Neural progenitor cell (in vitro differentiated cells): ENCODE data around the gene MAST2. TPM values are rescaled to one million over a fixed set of nuclear protein-coding genes. Genes with fewer than 3 reads are reported as not detected.

Experiments used
- DNase-seq: peaks from one replicate; pipeline ENCODE4 v3.0.0-alpha.2; 2016; ENCODE audit warnings: low spot score
- H2AFZ ChIP-seq: fragments of 200-600 bp; sonication (generic); replicated peaks from 2 replicates; pipeline ENCODE4 v1.6.1; 2016; ENCODE audit warnings: antibody characterized with exemption
- H3F3A ChIP-seq: fragments of 200-600 bp; sonication (generic); 2 replicates; pipeline ENCODE4 v1.6.1; 2016; ENCODE audit warnings: antibody characterized with exemption, low read depth
- H3K27ac ChIP-seq: fragments of 200-600 bp; sonication (generic); 2 replicates; pipeline ENCODE4 v1.5.1; 2016; ENCODE audit warnings: mild to moderate bottlenecking
- H3K27me3 ChIP-seq: fragments of 200-600 bp; sonication (generic); 2 replicates; pipeline ENCODE4 v1.6.1; 2016; ENCODE audit warnings: mild to moderate bottlenecking, moderate library complexity
- H3K36me3 ChIP-seq: fragments of 200-600 bp; sonication (generic); 2 replicates; pipeline ENCODE4 v1.5.1; 2016
- H3K4me1 ChIP-seq: fragments of 200-600 bp; sonication (generic); 2 replicates; pipeline ENCODE4 v1.6.1; 2016; ENCODE audit warnings: mixed run types
- H3K4me2 ChIP-seq: fragments of 200-600 bp; sonication (generic); 2 replicates; pipeline ENCODE4 v1.6.1; 2016
- H3K4me3 ChIP-seq: fragments of 200-600 bp; sonication (generic); 2 replicates; pipeline ENCODE4 v1.5.1; 2016
- H3K79me2 ChIP-seq: fragments of 200-600 bp; sonication (generic); 2 replicates; pipeline ENCODE4 v1.6.1; 2016; ENCODE audit warnings: low read depth
- H3K9ac ChIP-seq: fragments of 200-600 bp; sonication (generic); 2 replicates; pipeline ENCODE4 v1.6.1; 2016
- H3K9me3 ChIP-seq: fragments of 200-600 bp; sonication (generic); 2 replicates; pipeline ENCODE4 v1.5.1; 2016; ENCODE audit warnings: low read depth
- H4K20me1 ChIP-seq: fragments of 200-600 bp; sonication (generic); 2 replicates; pipeline ENCODE4 v1.6.1; 2016; ENCODE audit warnings: low read depth
- H3K27ac Mint-ChIP-seq: 3 replicates; pipeline ENCODE4 v1.8.0; 2021; ENCODE audit warnings: mixed read lengths
- H3K27me3 Mint-ChIP-seq: 2 replicates; pipeline ENCODE4 v1.8.0; 2022; ENCODE audit warnings: low read depth, mild to moderate bottlenecking, inconsistent platforms, moderate library complexity, mixed read lengths; ENCODE audit not compliant: insufficient read depth
- H3K36me3 Mint-ChIP-seq: 3 replicates; pipeline ENCODE4 v1.8.0; 2021; ENCODE audit warnings: mixed read lengths
- H3K4me1 Mint-ChIP-seq: 3 replicates; pipeline ENCODE4 v1.8.0; 2021; ENCODE audit warnings: mixed read lengths
- H3K4me3 Mint-ChIP-seq: 3 replicates; pipeline ENCODE4 v1.8.0; 2021; ENCODE audit warnings: mild to moderate bottlenecking, moderate library complexity, mixed read lengths
- H3K9me3 Mint-ChIP-seq: 3 replicates; pipeline ENCODE4 v1.8.0; 2020; ENCODE audit warnings: mixed read lengths
- CTCF ChIP-seq: fragments of 200-600 bp; sonication (generic); IDR thresholded peaks from 2 replicates; pipeline ENCODE4 v1.5.1; 2017; ENCODE audit warnings: antibody characterized with exemption, mild to moderate bottlenecking
- EZH2 ChIP-seq: fragments of 200-600 bp; sonication (generic); IDR thresholded peaks from 2 replicates; pipeline ENCODE4 v1.6.1; 2017; ENCODE audit warnings: antibody characterized with exemption, mild to moderate bottlenecking, moderate library complexity
- EZH2phosphoT487 ChIP-seq: fragments of 200-600 bp; sonication (generic); IDR thresholded peaks from 2 replicates; pipeline ENCODE4 v1.6.1; 2017; ENCODE audit warnings: antibody characterized with exemption
- total RNA-seq: library from RNA; depleted of rRNA; stranded (reverse); fragments of >200 nt; gene quantifications from 2 replicates; pipeline ENCODE4 v1.2.3, GENCODE V29; 2015; ENCODE audit warnings: low replicate concordance

Gene MAST2
- total RNA-seq, 1 donor from 2014 or later = 5.5 TPM

DNA sequence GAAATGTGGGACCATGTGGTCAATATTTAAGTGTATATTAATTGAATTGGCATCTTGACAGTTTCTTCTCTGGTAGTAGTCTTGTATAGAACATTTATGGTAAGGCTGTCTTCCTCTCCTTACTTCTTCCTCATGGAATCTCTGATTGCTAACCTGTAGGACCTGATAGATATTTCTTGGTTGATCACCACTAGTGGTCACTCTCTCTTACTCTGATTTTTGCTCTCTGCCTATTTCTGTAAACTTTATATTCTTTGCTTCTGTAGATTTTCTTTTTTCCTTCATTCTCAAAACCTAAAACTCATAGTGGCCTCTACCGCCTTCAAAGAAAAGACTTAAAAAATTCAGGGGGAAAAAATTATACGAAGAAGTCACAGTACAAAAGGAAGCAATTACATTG lies 21.2 kb downstream of the MAST2 start:
- TF ChIP-seq CTCF (no peak), EZH2phosphoT487 (no peak), EZH2 (no peak)
- Histone ChIP-seq H3F3A (no peaks in the 10 kb centered on the region), H3K36me3 (no peaks in the 10 kb centered on the region), H3K9me3 (no peaks in the 10 kb centered on the region), H3K4me3 (no peak overlapping the region), H4K20me1 (no peaks in the 10 kb centered on the region), H3K4me1 (no peaks in the 10 kb centered on the region), H2AFZ (no peak overlapping the region), H3K9ac (no peak overlapping the region), H3K79me2 (peaks cover 13% of the 10 kb centered on the region), H3K4me2 (no peak overlapping the region), H3K27ac (no peak overlapping the region), H3K27me3 (no peaks in the 10 kb centered on the region)
- H3K4me3 Mint-ChIP-seq = no peak overlapping the region
- no peaks in the 10 kb centered on the region for H3K27me3 Mint-ChIP-seq
- peaks cover 40% of the 10 kb centered on the region for H3K36me3 Mint-ChIP-seq
- no peaks in the 10 kb centered on the region for H3K4me1 Mint-ChIP-seq
- no peak for DNase-seq
- H3K9me3 Mint-ChIP-seq = peaks cover 25% of the 10 kb centered on the region
- H3K27ac Mint-ChIP-seq = no peak overlapping the region

- no peak for TF ChIP-seq EZH2
- TF ChIP-seq EZH2phosphoT487 = no peak
- TF ChIP-seq CTCF = no peak
- Histone ChIP-seq H3K27ac (no peak overlapping the region), H3K27me3 (no peaks in the 10 kb centered on the region), H3K4me1 (peaks cover 6% of the 10 kb centered on the region), H3K9ac (no peak overlapping the region), H3K4me2 (no peak overlapping the region), H4K20me1 (no peaks in the 10 kb centered on the region), H3K9me3 (no peaks in the 10 kb centered on the region), H3K4me3 (no peak overlapping the region), H3F3A (no peaks in the 10 kb centered on the region), H3K36me3 (no peaks in the 10 kb centered on the region), H3K79me2 (peaks cover 4% of the 10 kb centered on the region), H2AFZ (no peak overlapping the region)
- no peaks in the 10 kb centered on the region for H3K4me1 Mint-ChIP-seq
- peaks cover 35% of the 10 kb centered on the region for H3K36me3 Mint-ChIP-seq
- no peak for DNase-seq
- no peaks in the 10 kb centered on the region for H3K27me3 Mint-ChIP-seq
- H3K27ac Mint-ChIP-seq = no peak overlapping the region
- H3K4me3 Mint-ChIP-seq = no peak overlapping the region
- H3K9me3 Mint-ChIP-seq = peaks cover 7% of the 10 kb centered on the region
These were observed 23.8 kb downstream of the MAST2 start for GRCh38 chr1:45827256-45827655.

- Histone ChIP-seq H3K79me2 (no peaks in the 10 kb centered on the region), H3K4me1 (peaks cover 6% of the 10 kb centered on the region), H3K27me3 (no peaks in the 10 kb centered on the region), H3K9ac (no peak overlapping the region), H3K4me2 (no peak overlapping the region), H2AFZ (no peak overlapping the region), H3F3A (no peaks in the 10 kb centered on the region), H3K9me3 (no peaks in the 10 kb centered on the region), H4K20me1 (no peaks in the 10 kb centered on the region), H3K4me3 (no peak overlapping the region), H3K36me3 (no peaks in the 10 kb centered on the region), H3K27ac (no peak overlapping the region)
- DNase-seq = no peak
- Mint-ChIP-seq H3K4me1 (no peaks in the 10 kb centered on the region), H3K27ac (no peak overlapping the region), H3K4me3 (no peak overlapping the region), H3K9me3 (no peaks in the 10 kb centered on the region), H3K27me3 (no peaks in the 10 kb centered on the region), H3K36me3 (peaks cover 31% of the 10 kb centered on the region)
- TF ChIP-seq EZH2 (no peak), EZH2phosphoT487 (no peak), CTCF (no peak)
These were observed 25.4 kb downstream of the MAST2 start for GRCh38 chr1:45828841-45829240.
